ENCODE measurements around the gene SPIC.

- TF ChIP-seq EZH2 (IDR thresholded peaks at IDR 0.05) (no peak), CTCF (IDR thresholded peaks at IDR 0.05) (no peak)
Observed at GRCh38 chr12:101527682-101528081, 52.5 kb downstream of the SPIC start.
